Activated CD4-positive, alpha-beta T cell treated with anti-CD3 and anti-CD28 coated beads for 24 hours (primary cell): ENCODE measurements around the gene MTM1.

Source experiments
- DNase-seq, 2 donors: peaks; one replicate each; pipeline ENCODE4 v3.0.0-alpha.2; 2020; ENCODE audit warnings: low read depth in 2 of 2

MTM1 gene

GRCh38 chrX:150712619-150713018 is 144.2 kb downstream of the MTM1 start:
- DNase-seq, result no peak

GRCh38 chrX:150715184-150715583 is 146.8 kb downstream of the MTM1 start:
- DNase-seq, result no peak

DNA sequence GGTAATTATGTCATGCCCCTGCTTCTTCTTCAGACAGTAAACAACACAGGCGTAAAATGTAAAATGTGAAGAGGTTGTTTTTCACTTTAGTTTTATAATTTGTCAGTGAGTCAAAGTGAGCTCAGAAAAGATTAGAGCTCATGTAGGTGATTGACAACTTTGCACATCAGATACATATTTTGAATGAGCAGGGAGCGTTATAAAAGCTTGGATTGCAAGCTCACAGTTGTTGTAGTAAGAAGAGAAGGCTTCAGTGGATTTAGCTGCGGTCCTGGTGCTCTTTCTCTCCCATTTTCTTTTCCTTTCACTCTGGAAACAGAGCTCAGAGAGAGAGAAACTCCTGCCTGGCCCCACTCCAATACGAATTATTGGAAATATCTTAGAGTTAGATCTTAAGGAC is 151.2 kb downstream of the MTM1 start:
- DNase-seq, result no peak
